Upper lobe of left lung (tissue), 6 donors: ENCODE measurements around the gene RAC3. TPM values are rescaled to one million over a fixed set of nuclear protein-coding genes. Genes with fewer than 3 reads are reported as not detected.

Source experiments
- ATAC-seq, 2 donors: fragments of 200-7000 bp; cut with Tn5 transposase; one replicate each; pipeline ENCODE4 v1.9.1; 2022; ENCODE audit warnings: mild to moderate bottlenecking in 2 of 2, moderate library complexity in 2 of 2; ENCODE audit not compliant: low FRiP score in 2 of 2
- DNase-seq, 2 donors: peaks; one replicate each; pipeline ENCODE4 v3.0.0-alpha.2; 2019 to 2020
- H3K27ac ChIP-seq, 4 donors: fragments of 200-600 bp; sonication (generic); one replicate each; pipeline ENCODE4 v1.5.1; 2016 to 2019
- H3K27me3 ChIP-seq, 4 donors: fragments of 200-600 bp; sonication (generic); one replicate each; pipeline ENCODE4 v1.5.1; 2017 to 2019
- H3K36me3 ChIP-seq, 4 donors: fragments of 200-600 bp; sonication (generic); one replicate each; pipeline ENCODE4 v1.5.1; 2016 to 2019
- H3K4me1 ChIP-seq, 4 donors: fragments of 200-600 bp; sonication (generic); one replicate each; pipeline ENCODE4 v1.5.1; 2018 to 2019
- H3K4me3 ChIP-seq, 4 donors: fragments of 200-600 bp; sonication (generic); one replicate each; pipeline ENCODE4 v1.5.1; 2017 to 2019; ENCODE audit warnings: mild to moderate bottlenecking in 2 of 4, moderate library complexity in 1 of 4
- H3K9me3 ChIP-seq, 4 donors: fragments of 200-600 bp; sonication (generic); one replicate each; pipeline ENCODE4 v1.5.1; 2018 to 2019
- EP300 ChIP-seq, 4 donors: sonication (generic); formaldehyde crosslinking; IDR thresholded peaks; one replicate each; pipeline ENCODE4 v1.5.1; 2017; ENCODE audit warnings: antibody characterized with exemption in 4 of 4, control low read depth in 2 of 4
- POLR2A ChIP-seq, 4 donors: fragments of 450-650 bp; IDR thresholded peaks; one replicate each; pipeline ENCODE4 v1.5.1; 2016 to 2017; ENCODE audit warnings: antibody characterized with exemption in 4 of 4, mild to moderate bottlenecking in 2 of 4
- POLR2AphosphoS5 ChIP-seq, 2 donors: sonication (generic); formaldehyde crosslinking; IDR thresholded peaks; one replicate each; pipeline ENCODE4 v1.5.1; 2017; ENCODE audit warnings: antibody characterized with exemption in 2 of 2
- WGBS, 2 donors: methylation state at CpG; one replicate each; pipeline ENCODE4 v1.1.5; 2017 to 2018; 5-methylcytosine and 5-hydroxymethylcytosine counted together
- total RNA-seq, 6 donors: library from RNA; depleted of rRNA in 4 of 6; stranded (reverse); fragments of >200 nt in 4 of 6; gene quantifications; one replicate each; pipeline versions ENCODE4 v1.1.0 to v1.2.1, GENCODE V29; 2016 to 2021
- TF ChIP-seq, protein P1 (sequence below), 6 experiments: fragments of 450-650 bp in 4 of 6; fragments of 200-600 bp in 2 of 6; sonication (generic) in 2 of 6; IDR thresholded peaks; one replicate each; pipeline ENCODE4 v1.5.1; 2016 to 2019; ENCODE audit warnings: antibody characterized with exemption in 6 of 6
- donor health status: DM: no; HTN: no; CAD: no; lungs with moderate emphysema.
- donor health status: DM: no; HTN: yes; CAD: no; lungs with severe emphysema.

Gene RAC3
- total RNA-seq, 6 donors from 2014 or later = 3.0 to 12.6 (median 7.1) TPM

GRCh38 chr17:82039695-82040299, 8.3 kb downstream of the RAC3 start:
- no peaks in the 10 kb centered on the region for H3K9me3 ChIP-seq
- H3K4me1 ChIP-seq = peaks cover 14 to 26% (median 19%) of the 10 kb centered on the region in 4 donors
- H3K27me3 ChIP-seq = no peaks in the 10 kb centered on the region
- H3K4me3 ChIP-seq = no peak overlapping the region
- DNase-seq (peak in 1 of 2 donors; percentile 36), ATAC-seq (no peak)
- 96 to 97% methylated on average over 5 to 8 of the region's 8 CpGs for WGBS, 2 donors
- H3K36me3 ChIP-seq = peaks cover 0 to 13% (median 0%) of the 10 kb centered on the region in 4 donors
- H3K27ac ChIP-seq = no peak overlapping the region
- TF ChIP-seq POLR2A (IDR thresholded peaks at IDR 0.05) (no peak), POLR2AphosphoS5 (IDR thresholded peaks at IDR 0.05) (no peak), EP300 (IDR thresholded peaks at IDR 0.05) (no peak)
- TF ChIP-seq, protein P1, sequence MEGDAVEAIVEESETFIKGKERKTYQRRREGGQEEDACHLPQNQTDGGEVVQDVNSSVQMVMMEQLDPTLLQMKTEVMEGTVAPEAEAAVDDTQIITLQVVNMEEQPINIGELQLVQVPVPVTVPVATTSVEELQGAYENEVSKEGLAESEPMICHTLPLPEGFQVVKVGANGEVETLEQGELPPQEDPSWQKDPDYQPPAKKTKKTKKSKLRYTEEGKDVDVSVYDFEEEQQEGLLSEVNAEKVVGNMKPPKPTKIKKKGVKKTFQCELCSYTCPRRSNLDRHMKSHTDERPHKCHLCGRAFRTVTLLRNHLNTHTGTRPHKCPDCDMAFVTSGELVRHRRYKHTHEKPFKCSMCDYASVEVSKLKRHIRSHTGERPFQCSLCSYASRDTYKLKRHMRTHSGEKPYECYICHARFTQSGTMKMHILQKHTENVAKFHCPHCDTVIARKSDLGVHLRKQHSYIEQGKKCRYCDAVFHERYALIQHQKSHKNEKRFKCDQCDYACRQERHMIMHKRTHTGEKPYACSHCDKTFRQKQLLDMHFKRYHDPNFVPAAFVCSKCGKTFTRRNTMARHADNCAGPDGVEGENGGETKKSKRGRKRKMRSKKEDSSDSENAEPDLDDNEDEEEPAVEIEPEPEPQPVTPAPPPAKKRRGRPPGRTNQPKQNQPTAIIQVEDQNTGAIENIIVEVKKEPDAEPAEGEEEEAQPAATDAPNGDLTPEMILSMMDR (IDR thresholded peaks at IDR 0.05) = no peak

DNA sequence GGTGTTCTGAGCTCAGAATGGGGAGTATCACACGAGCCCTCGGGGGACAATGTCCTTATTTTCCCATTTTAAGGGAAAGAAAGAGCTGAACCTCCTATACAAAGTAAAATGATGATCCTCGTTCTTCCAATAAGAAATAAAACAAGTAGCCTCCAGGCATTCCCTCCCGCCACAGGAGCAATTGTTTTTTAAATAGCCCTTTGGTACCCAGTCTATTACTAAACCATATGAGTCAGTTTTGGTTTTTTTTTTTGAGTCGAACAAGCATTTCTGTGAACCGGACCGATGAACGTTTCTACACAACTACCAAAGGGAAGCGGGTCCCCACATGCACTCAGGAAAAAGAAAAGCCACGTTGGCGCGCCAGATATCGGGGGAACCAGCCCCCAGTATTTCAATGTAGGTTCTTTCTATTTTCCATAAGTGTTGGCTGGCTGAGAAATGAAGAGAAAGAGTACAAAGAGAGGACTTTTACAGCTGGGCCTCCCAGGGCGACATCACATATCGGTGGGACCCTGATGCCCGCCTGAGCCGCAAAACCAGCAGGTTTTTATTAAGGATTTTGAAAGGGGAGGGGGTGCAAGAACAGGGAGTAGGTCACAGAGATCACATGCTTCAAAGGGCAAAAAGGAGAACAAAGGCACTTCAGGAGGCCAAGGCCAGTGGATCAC, 9.8 kb downstream of the RAC3 start:
- Histone ChIP-seq H3K4me1 (peaks cover 6 to 18% (median 13%) of the 10 kb centered on the region in 4 donors), H3K27ac (no peak overlapping the region), H3K9me3 (no peaks in the 10 kb centered on the region), H3K36me3 (no peaks in the 10 kb centered on the region), H3K4me3 (no peak overlapping the region), H3K27me3 (no peaks in the 10 kb centered on the region)
- no peak for TF ChIP-seq POLR2AphosphoS5 (IDR thresholded peaks at IDR 0.05)
- TF ChIP-seq, protein P1 (IDR thresholded peaks at IDR 0.05) = no peak
- TF ChIP-seq POLR2A (IDR thresholded peaks at IDR 0.05) = no peak
- TF ChIP-seq EP300 (IDR thresholded peaks at IDR 0.05) = no peak
- 86% methylated on average over 17 of the region's 17 CpGs for WGBS, 2 donors
- DNase-seq = peak in 1 of 2 donors; percentile 2
- no peak for ATAC-seq

DNA sequence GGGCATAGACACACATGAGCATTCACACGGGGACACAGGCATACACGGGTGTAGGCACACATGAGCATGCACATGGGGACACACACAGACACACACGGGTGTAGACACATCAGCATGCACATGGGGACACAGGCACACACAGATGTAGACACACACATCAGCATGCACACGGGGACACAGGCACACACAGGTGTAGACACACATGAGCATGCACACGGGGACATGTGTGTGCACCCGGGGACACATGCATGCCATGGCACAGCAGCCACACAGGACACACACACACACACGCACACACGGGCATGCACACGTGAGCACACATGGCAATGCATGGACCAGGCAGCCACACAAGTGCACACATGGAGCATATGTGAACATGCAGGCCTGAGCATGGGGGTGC, 11.2 kb downstream of the RAC3 start:
- H3K9me3 ChIP-seq = no peaks in the 10 kb centered on the region
- WGBS, 2 donors = 62 to 95% methylated on average over 2 to 9 of the region's 9 CpGs
- no peak overlapping the region for H3K27ac ChIP-seq
- no peak overlapping the region for H3K4me3 ChIP-seq
- H3K27me3 ChIP-seq = no peaks in the 10 kb centered on the region
- H3K4me1 ChIP-seq = peaks cover 0 to 9% (median 5%) of the 10 kb centered on the region in 4 donors
- peak in 1 of 2 donors; percentile 27 for DNase-seq
- TF ChIP-seq, protein P1 (IDR thresholded peaks at IDR 0.05) = no peak
- TF ChIP-seq POLR2A (IDR thresholded peaks at IDR 0.05) = no peak
- TF ChIP-seq POLR2AphosphoS5 (IDR thresholded peaks at IDR 0.05) = no peak
- no peak for TF ChIP-seq EP300 (IDR thresholded peaks at IDR 0.05)
- peaks cover 0 to 10% (median 3%) of the 10 kb centered on the region in 4 donors for H3K36me3 ChIP-seq
- ATAC-seq = no peak

DNA sequence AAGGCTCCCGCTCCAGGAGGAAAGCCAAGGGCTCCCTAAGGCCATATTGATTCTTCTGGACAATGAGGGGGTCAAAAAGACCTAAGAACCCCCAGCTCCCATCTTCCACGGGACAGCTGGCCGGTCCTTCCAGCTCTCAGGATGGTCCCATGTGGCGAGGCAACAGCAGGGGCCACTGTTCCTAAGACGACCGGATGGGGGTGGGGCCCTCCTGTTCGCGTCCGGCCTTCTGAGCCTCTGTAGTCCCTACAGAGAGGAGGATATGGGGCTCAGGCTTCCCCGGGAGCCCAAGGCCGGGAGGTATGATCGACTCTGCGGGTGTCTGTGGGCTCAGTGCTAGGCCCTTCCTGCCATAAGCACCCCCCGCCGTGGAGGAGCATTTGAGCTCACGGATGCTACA, 12.0 kb downstream of the RAC3 start:
- Histone ChIP-seq H3K27ac (no peak overlapping the region), H3K4me1 (peaks cover 0 to 1% (median 0%) of the 10 kb centered on the region in 4 donors), H3K9me3 (no peaks in the 10 kb centered on the region), H3K36me3 (peaks cover 0 to 18% (median 7%) of the 10 kb centered on the region in 4 donors), H3K4me3 (no peak overlapping the region), H3K27me3 (no peaks in the 10 kb centered on the region)
- DNase-seq = peak in 1 of 2 donors; percentile 35
- 75 to 89% methylated on average over 6 to 10 of the region's 16 CpGs for WGBS, 2 donors
- TF ChIP-seq EP300 (IDR thresholded peaks at IDR 0.05) (no peak), POLR2AphosphoS5 (IDR thresholded peaks at IDR 0.05) (no peak), POLR2A (IDR thresholded peaks at IDR 0.05) (no peak)
- TF ChIP-seq, protein P1 (IDR thresholded peaks at IDR 0.05) = no peak
- no peak for ATAC-seq
